Stimulated activated CD8-positive, alpha-beta memory T cell treated with anti-CD3 and anti-CD28 coated beads, Interleukin-2, amount 100 ng/mL, for 48 hours (primary cell): ENCODE measurements around the gene KRTAP13-4.

Experiments
- DNase-seq, 2 donors: peaks; one replicate each; pipeline ENCODE4 v3.0.0-alpha.2; 2020; ENCODE audit warnings: low read depth in 2 of 2

KRTAP13-4 gene

GRCh38 chr21:30430170-30430655, at the start of gene KRTAP13-4:
Gene KRTAP13-4, plus strand, starts transcription at chr21:30430220. Its CDS starts 56 bp downstream, at chr21:30430276.
- DNase-seq = no peak

- DNase-seq = no peak
Observed at GRCh38 chr21:30382201-30382600, 47.8 kb upstream of the KRTAP13-4 start.

GRCh38 chr21:30391492-30392025, 38.5 kb upstream of the KRTAP13-4 start:
- no peak for DNase-seq

- no peak for DNase-seq
Observed at GRCh38 chr21:30395731-30396130, 34.3 kb upstream of the KRTAP13-4 start, which contains the start of gene KRTAP13-1. Gene KRTAP13-1, plus strand, starts transcription at chr21:30396031. Its CDS starts 56 bp downstream, at chr21:30396087.

GRCh38 chr21:30408782-30409494, 21.1 kb upstream of the KRTAP13-4 start:
- DNase-seq = no peak

GRCh38 chr21:30415993-30416392, 14.0 kb upstream of the KRTAP13-4 start:
- no peak for DNase-seq

- no peak for DNase-seq
Observed at GRCh38 chr21:30425826-30426225, 4.2 kb upstream of the KRTAP13-4 start, which contains the start of gene KRTAP13-3. Gene KRTAP13-3, minus strand, starts transcription at chr21:30425926. Its CDS starts 14 bp downstream, at chr21:30425912.

- no peak for DNase-seq
Observed at GRCh38 chr21:30426731-30427130, 3.3 kb upstream of the KRTAP13-4 start.

GRCh38 chr21:30434033-30434631, 4.1 kb downstream of the KRTAP13-4 start:
- no peak for DNase-seq

- no peak for DNase-seq
Observed at GRCh38 chr21:30437010-30437565, 7.1 kb downstream of the KRTAP13-4 start.

- no peak for DNase-seq
Observed at GRCh38 chr21:30439975-30440374, 10.0 kb downstream of the KRTAP13-4 start, which contains the start of gene KRTAP15-1. Gene KRTAP15-1, plus strand, starts transcription at chr21:30440275. Its CDS starts 53 bp downstream, at chr21:30440328.

- DNase-seq = no peak
Observed at GRCh38 chr21:30443226-30443625, 13.2 kb downstream of the KRTAP13-4 start.

GRCh38 chr21:30444204-30444603, 14.2 kb downstream of the KRTAP13-4 start:
- no peak for DNase-seq

- no peak for DNase-seq
Observed at GRCh38 chr21:30447056-30447455, 17.0 kb downstream of the KRTAP13-4 start.

GRCh38 chr21:30448514-30448913, 18.5 kb downstream of the KRTAP13-4 start:
- DNase-seq = no peak

GRCh38 chr21:30463713-30464112, 33.7 kb downstream of the KRTAP13-4 start:
- DNase-seq = no peak

GRCh38 chr21:30468900-30469714, 39.1 kb downstream of the KRTAP13-4 start:
- no peak for DNase-seq

GRCh38 chr21:30478004-30478403, 48.0 kb downstream of the KRTAP13-4 start:
- no peak for DNase-seq

GRCh38 chr21:30479259-30479658, 49.2 kb downstream of the KRTAP13-4 start:
- DNase-seq = no peak

GRCh38 chr21:30480145-30480544, 50.1 kb downstream of the KRTAP13-4 start, which contains the start of gene KRTAP19-1:
Gene KRTAP19-1, minus strand, starts transcription at chr21:30480367. Its CDS starts 50 bp downstream, at chr21:30480317.
- DNase-seq = no peak
